Left ventricle myocardium inferior (tissue), 1 donor: ENCODE data around the gene MAFG. TPM values are rescaled to one million over a fixed set of nuclear protein-coding genes. Genes with fewer than 3 reads are reported as not detected.

ENCODE experiments used
- DNase-seq: peaks from one replicate; pipeline ENCODE4 v3.0.0-alpha.2; 2020
- H3K27ac ChIP-seq: fragments of 200-600 bp; replicated peaks from 2 replicates; pipeline ENCODE4 v1.8.0; 2021
- H3K27me3 ChIP-seq: fragments of 200-600 bp; 2 replicates; pipeline ENCODE4 v1.8.0; 2021; ENCODE audit warnings: low read depth
- H3K36me3 ChIP-seq: fragments of 200-600 bp; 2 replicates; pipeline ENCODE4 v1.8.0; 2021
- H3K4me1 ChIP-seq: fragments of 200-600 bp; 2 replicates; pipeline ENCODE4 v1.8.0; 2021
- H3K4me3 ChIP-seq: fragments of 200-600 bp; 2 replicates; pipeline ENCODE4 v1.8.0; 2021; ENCODE audit warnings: mild to moderate bottlenecking, moderate library complexity
- H3K9me3 ChIP-seq: fragments of 200-600 bp; replicated peaks from 2 replicates; pipeline ENCODE4 v1.8.0; 2021
- intact Hi-C: fragments of 100-400 bp; cut with micrococcal nuclease; formaldehyde crosslinking; loops from one replicate; pipeline ENCODE4 v1.11.0; 2022
- total RNA-seq: library from RNA; stranded (reverse); fragmentation: NEBNext Ultra II Directional; extraction: Animal tissue kit (Norgen Biotek cat#: 25700); gene quantifications from one replicate; pipeline ENCODE4 v1.2.1, GENCODE V29; 2021
- TF ChIP-seq, protein P1 (sequence below): fragments of 200-600 bp; IDR thresholded peaks from 2 replicates; pipeline ENCODE4 v1.8.0; 2021; ENCODE audit warnings: antibody characterized with exemption, mild to moderate bottlenecking, borderline replicate concordance
- donor health status: DM: no; HTN: yes; CAD: no; lungs with severe emphysema.

MAFG gene
- total RNA-seq, 1 donor from 2014 or later = 24.3 TPM

DNA sequence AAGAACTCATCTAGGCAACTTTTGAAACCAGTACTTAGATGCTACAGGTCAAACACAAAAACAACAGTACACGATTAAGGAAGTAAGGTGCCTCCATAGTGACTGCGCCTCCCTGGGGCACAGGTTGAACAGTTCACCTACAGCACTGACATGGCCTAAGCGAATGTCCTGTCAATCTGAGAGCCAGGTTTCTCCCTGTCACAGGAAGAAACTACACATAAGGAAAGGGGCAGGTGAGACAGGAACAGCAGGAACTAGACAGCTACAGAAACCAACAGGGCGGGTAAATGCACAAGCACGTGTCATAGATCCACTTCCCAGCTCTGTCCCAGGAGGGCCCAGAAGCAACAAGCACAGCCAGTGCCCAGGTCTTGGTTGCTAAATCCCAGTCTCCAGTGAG, 48.4 kb downstream of the MAFG start:
- Histone ChIP-seq H3K4me3 (no peak overlapping the region), H3K9me3 (no peaks in the 10 kb centered on the region), H3K36me3 (peaks cover 39% of the 10 kb centered on the region), H3K4me1 (peaks cover 1% of the 10 kb centered on the region), H3K27me3 (no peaks in the 10 kb centered on the region), H3K27ac (no peak overlapping the region)
- intact Hi-C loops = no loop called here
- TF ChIP-seq, protein P1, sequence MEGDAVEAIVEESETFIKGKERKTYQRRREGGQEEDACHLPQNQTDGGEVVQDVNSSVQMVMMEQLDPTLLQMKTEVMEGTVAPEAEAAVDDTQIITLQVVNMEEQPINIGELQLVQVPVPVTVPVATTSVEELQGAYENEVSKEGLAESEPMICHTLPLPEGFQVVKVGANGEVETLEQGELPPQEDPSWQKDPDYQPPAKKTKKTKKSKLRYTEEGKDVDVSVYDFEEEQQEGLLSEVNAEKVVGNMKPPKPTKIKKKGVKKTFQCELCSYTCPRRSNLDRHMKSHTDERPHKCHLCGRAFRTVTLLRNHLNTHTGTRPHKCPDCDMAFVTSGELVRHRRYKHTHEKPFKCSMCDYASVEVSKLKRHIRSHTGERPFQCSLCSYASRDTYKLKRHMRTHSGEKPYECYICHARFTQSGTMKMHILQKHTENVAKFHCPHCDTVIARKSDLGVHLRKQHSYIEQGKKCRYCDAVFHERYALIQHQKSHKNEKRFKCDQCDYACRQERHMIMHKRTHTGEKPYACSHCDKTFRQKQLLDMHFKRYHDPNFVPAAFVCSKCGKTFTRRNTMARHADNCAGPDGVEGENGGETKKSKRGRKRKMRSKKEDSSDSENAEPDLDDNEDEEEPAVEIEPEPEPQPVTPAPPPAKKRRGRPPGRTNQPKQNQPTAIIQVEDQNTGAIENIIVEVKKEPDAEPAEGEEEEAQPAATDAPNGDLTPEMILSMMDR = no peak
- DNase-seq = no peak

DNA sequence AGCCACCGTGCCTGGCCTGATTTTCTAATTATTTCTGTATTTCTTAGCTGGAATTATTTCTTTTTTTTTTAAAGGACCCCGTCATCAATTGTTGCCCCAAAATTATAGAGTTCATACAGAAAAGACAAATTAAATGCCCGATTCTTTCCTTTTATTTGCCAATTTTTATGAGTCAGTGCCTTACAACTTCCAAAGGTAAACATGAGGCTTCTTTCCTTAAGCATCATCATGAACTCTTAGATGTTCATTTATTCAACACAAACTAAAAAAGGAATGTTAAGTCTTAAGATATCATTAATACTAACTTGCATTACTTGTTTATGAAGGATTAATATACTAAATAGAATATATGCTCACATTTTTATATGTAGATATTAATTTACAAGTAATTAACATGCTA, 49.2 kb downstream of the MAFG start:
- intact Hi-C loops = no loop called here
- no peak overlapping the region for H3K4me3 ChIP-seq
- DNase-seq = no peak
- H3K27ac ChIP-seq = no peak overlapping the region
- H3K4me1 ChIP-seq = peaks cover under 1% of the 10 kb centered on the region
- no peaks in the 10 kb centered on the region for H3K27me3 ChIP-seq
- no peaks in the 10 kb centered on the region for H3K9me3 ChIP-seq
- H3K36me3 ChIP-seq = peaks cover 30% of the 10 kb centered on the region
- TF ChIP-seq, protein P1 = no peak

DNA sequence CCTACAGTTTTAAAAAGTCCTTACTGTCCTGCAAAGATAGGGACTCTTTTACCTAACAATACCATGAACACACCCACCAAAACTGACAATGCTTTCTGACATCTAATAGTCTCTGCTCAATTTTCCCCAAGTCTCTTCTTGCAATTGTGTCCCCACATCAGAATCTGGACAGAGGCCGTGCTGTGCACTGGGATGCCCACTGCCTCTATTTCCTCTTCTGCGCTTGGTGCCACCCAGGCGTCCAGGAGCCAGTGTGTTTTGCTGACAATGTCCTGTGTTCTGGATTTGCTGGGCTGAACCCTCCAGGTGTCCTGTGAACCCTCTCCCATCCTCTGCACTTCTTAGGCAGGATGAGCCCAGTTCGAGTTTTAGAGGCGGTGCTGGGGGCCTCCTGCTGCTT, 50.0 kb downstream of the MAFG start:
- no peak for DNase-seq
- H3K27ac ChIP-seq = no peak overlapping the region
- peaks cover 24% of the 10 kb centered on the region for H3K36me3 ChIP-seq
- intact Hi-C loops = no loop called here
- no peak overlapping the region for H3K4me3 ChIP-seq
- peaks cover 7% of the 10 kb centered on the region for H3K4me1 ChIP-seq
- H3K27me3 ChIP-seq = no peaks in the 10 kb centered on the region
- H3K9me3 ChIP-seq = no peaks in the 10 kb centered on the region
- TF ChIP-seq, protein P1 = no peak

DNA sequence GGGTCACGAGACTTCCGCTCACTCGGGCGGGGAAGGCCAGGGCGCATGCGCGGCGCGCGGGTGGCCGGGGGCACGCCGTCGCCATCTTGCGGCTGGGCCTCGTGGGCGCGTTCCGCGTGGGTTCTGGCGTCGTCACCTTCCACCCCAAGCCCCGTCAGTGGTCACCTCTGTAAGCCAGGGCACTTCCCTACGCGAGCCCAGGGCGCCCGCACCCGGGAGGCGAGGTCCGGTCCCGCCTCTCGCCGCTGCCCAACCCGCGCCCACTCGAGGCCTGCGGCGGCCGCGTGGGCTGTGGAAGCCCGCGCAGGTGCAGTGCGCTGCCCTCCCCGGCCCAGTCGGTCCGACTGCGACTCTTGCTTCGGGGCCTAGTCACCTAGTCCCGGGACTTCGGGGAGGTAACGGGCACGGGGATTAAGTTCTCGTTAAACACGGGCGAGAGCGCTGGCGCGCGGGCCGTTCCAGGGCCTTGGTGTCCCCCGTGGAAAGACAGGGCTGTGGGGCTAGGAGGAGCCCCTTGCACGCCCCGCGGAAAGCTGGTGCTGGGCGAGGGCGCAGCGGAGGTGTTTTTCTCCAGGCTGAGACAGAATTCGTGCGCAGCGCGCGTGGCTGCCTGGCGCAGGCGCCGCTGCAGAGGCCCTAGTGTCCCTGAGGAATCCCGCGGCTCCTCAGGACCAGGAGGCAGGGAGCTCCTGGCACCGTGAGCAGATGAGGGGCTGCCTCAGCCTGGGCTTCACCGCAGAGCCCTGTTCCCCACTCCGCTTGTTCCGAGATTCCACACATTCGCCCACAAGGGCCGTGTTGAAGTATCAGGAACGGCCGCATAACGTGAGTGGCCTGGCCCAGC, 55.9 kb downstream of the MAFG start:
- intact Hi-C loops = no loop called here
- peaks cover 26% of the 10 kb centered on the region for H3K36me3 ChIP-seq
- H3K4me1 ChIP-seq = peaks cover 61% of the 10 kb centered on the region
- TF ChIP-seq, protein P1 = peak; percentile 45
- peak; percentile 95 for DNase-seq
- H3K27ac ChIP-seq = peak overlapping the region; percentile 99
- no peaks in the 10 kb centered on the region for H3K27me3 ChIP-seq
- H3K9me3 ChIP-seq = no peaks in the 10 kb centered on the region
- H3K4me3 ChIP-seq = peak overlapping the region; percentile 85

DNA sequence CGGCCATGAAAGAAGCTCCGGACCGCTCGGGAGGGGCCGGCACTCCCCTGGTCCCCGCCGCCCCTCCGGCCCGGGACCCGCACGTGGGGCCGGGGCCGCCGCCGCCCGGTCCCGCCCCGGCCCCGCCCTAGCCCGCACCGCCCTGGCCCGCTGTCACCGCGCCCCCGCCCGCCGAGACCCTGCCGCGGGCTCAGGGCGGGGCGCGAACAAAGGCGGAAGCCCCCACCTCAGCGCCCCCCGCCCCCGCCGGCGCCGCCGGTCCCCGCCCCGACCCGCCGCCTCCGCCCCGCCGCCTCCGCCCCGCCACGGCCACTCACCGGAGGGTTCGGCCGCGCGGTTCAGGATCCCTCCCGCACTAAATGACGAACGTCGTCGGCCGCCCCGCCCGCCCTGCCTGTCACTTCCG, 56.6 kb downstream of the MAFG start, which contains the start of gene ARHGDIA:
ARHGDIA (minus strand) TSS at position 357 of the 406 bp plus-strand sequence. CDS start 1,407 bp downstream, outside the sequence.
- Histone ChIP-seq H3K9me3 (no peaks in the 10 kb centered on the region), H3K27ac (peak within 1 kb of the TSS; percentile 99), H3K36me3 (peaks cover 26% of the 10 kb centered on the region), H3K4me3 (peak within 1 kb of the TSS; percentile 85), H3K27me3 (no peaks in the 10 kb centered on the region), H3K4me1 (peaks cover 67% of the 10 kb centered on the region)
- no peak for DNase-seq
- TF ChIP-seq, protein P1 = no peak
- intact Hi-C loops = no loop called here
